Naive thymus-derived CD4-positive, alpha-beta T cell (primary cell): Measurements from ENCODE around the gene CALHM4. TPM values are rescaled to one million over a fixed set of nuclear protein-coding genes. Genes with fewer than 3 reads are reported as not detected.
A peak's percentile ranks its signal among the peaks of the same experiment; 100 is the strongest.

Source experiments
- ATAC-seq: fragments of 150-1000 bp; cut with Tn5 transposase; 2 replicates; pipeline ENCODE4 v1.10.0; 2021; ENCODE audit warnings: mild to moderate bottlenecking, moderate library complexity
- CTCF ChIA-PET: fragments of 350-600 bp; sonication (Branson Sonifier 250); formaldehyde crosslinking; loops from one replicate; lab custom pipeline; 2021; ENCODE audit warnings: antibody characterized with exemption; lab: Charles Lee
- POLR2A ChIA-PET: fragments of 350-600 bp; sonication (Branson Sonifier 250); formaldehyde crosslinking; loops from one replicate; lab custom pipeline; 2021; ENCODE audit warnings: antibody characterized with exemption, inconsistent platforms; lab: Charles Lee
- DNase-seq, 9 donors: peaks; one replicate each; pipeline versions ENCODE4 v3.0.0 to v3.0.0-alpha.2; 2020 to 2022; ENCODE audit warnings: mixed read lengths in 1 of 9
- H3K27ac ChIP-seq: one replicate; pipeline ENCODE4 v1.7.0; 2013; ENCODE audit warnings: mild to moderate bottlenecking, low read depth, low read length, moderate library complexity
- H3K27me3 ChIP-seq, 2 donors: one replicate each; pipeline ENCODE4 v1.7.0; 2013; ENCODE audit warnings: low read length in 2 of 2, mild to moderate bottlenecking in 2 of 2, moderate library complexity in 2 of 2; ENCODE audit not compliant: control insufficient read depth in 2 of 2, insufficient read depth in 2 of 2
- H3K36me3 ChIP-seq, 3 experiments: 1 replicate in 2 of 3; 2 replicates in 1 of 3; pipeline ENCODE4 v1.7.0; 2013; ENCODE audit warnings: low read length in 3 of 3, mild to moderate bottlenecking in 3 of 3, moderate library complexity in 1 of 3; ENCODE audit not compliant: insufficient read depth in 3 of 3, control insufficient read depth in 2 of 3
- H3K4me1 ChIP-seq, 2 donors: one replicate each; pipeline ENCODE4 v1.7.0; 2013; ENCODE audit warnings: low read length in 2 of 2, mild to moderate bottlenecking in 2 of 2, moderate library complexity in 1 of 2; ENCODE audit not compliant: control insufficient read depth in 2 of 2, insufficient read depth in 2 of 2
- H3K4me3 ChIP-seq: 2 replicates; pipeline ENCODE4 v1.7.0; 2013; ENCODE audit warnings: mild to moderate bottlenecking, low read length
- H3K9me3 ChIP-seq, 3 experiments: 1 replicate in 2 of 3; 2 replicates in 1 of 3; pipeline ENCODE4 v1.7.0; 2013; ENCODE audit warnings: low read length in 3 of 3; ENCODE audit not compliant: control insufficient read depth in 2 of 3
- H3K27ac Mint-ChIP-seq, 9 donors: one replicate each; pipeline ENCODE4 v1.8.0; 2020 to 2022; ENCODE audit warnings: mixed read lengths in 9 of 9, mild to moderate bottlenecking in 8 of 9, moderate library complexity in 5 of 9, inconsistent platforms in 2 of 9
- H3K27me3 Mint-ChIP-seq, 5 donors: one replicate each; pipeline ENCODE4 v1.8.0; 2021 to 2022; ENCODE audit warnings: mixed read lengths in 5 of 5, mild to moderate bottlenecking in 1 of 5
- H3K36me3 Mint-ChIP-seq, 5 donors: one replicate each; pipeline ENCODE4 v1.8.0; 2020 to 2022; ENCODE audit warnings: mixed read lengths in 5 of 5, mild to moderate bottlenecking in 3 of 5, inconsistent platforms in 1 of 5
- H3K4me1 Mint-ChIP-seq, 7 donors: one replicate each; pipeline ENCODE4 v1.8.0; 2020 to 2022; ENCODE audit warnings: mixed read lengths in 7 of 7, mild to moderate bottlenecking in 3 of 7, inconsistent platforms in 1 of 7
- H3K4me3 Mint-ChIP-seq, 10 donors: one replicate each; pipeline ENCODE4 v1.8.0; 2020 to 2022; ENCODE audit warnings: mild to moderate bottlenecking in 10 of 10, mixed read lengths in 10 of 10, moderate library complexity in 6 of 10, inconsistent platforms in 2 of 10
- H3K9me3 Mint-ChIP-seq, 11 donors: one replicate each; pipeline ENCODE4 v1.8.0; 2020 to 2022; ENCODE audit warnings: mixed read lengths in 11 of 11, mild to moderate bottlenecking in 4 of 11, inconsistent platforms in 1 of 11, moderate library complexity in 1 of 11
- intact Hi-C, 2 donors: fragments of 100-400 bp; cut with micrococcal nuclease; formaldehyde crosslinking; loops; one replicate each; pipeline ENCODE4 v1.15.1; 2023
- polyA plus RNA-seq, 2 donors: library from polyadenylated mRNA; unstranded; fragments of 300-500 nt; fragmentation: Illumina TruSeq; gene quantifications; one replicate each; pipeline ENCODE4 v1.2.3, GENCODE V29; 2021
- total RNA-seq, 6 experiments: library from RNA in 5 of 6; stranded (reverse) in 5 of 6; gene quantifications; 1 replicate in 5 of 6; 2 replicates in 1 of 6; pipeline ENCODE4 v1.2.3 and lab custom pipeline; 2021 to 2026

CALHM4 gene
- total and polyA plus RNA-seq, 7 experiments from 2014 or later = not detected

- intact Hi-C loops = no loop called here
- no peaks in the 10 kb centered on the region for H3K36me3 ChIP-seq
- no peak overlapping the region for H3K4me3 Mint-ChIP-seq
Measured at GRCh38 chr6:116562614-116563013, 9.1 kb downstream of the CALHM4 start.

GRCh38 chr6:116563830-116564229, 10.3 kb downstream of the CALHM4 start:
- ChIA-PET POLR2A (interaction anchor here (1.9 kb wide), 1 partner anchor 8 kb away, joined by 11 read pairs; the partner anchor contains the start of gene RWDD1), CTCF (interaction anchor here (1.1 to 1.7 kb wide), 3 partner anchors 8 to 284 kb away, joined by 3 to 14 read pairs (median 8); partner anchors contain the start of genes RWDD1 and TSPYL1)
- Histone ChIP-seq H3K4me3 (no peak overlapping the region), H3K27ac (no peak overlapping the region), H3K9me3 (no peaks in the 10 kb centered on the region), H3K4me1 (no peaks in the 10 kb centered on the region), H3K27me3 (no peaks in the 10 kb centered on the region), H3K36me3 (no peaks in the 10 kb centered on the region)
- intact Hi-C loops = no loop called here
- DNase-seq (no peak), ATAC-seq (no peak)
- H3K27ac Mint-ChIP-seq = peak overlapping the region in 1 of 9 donors; percentile 2
- H3K4me3 Mint-ChIP-seq = peak overlapping the region in 3 of 10 donors; percentile 55 to 70 (median 65)
- H3K4me1 Mint-ChIP-seq = peaks cover 4 to 16% (median 10%) of the 10 kb centered on the region in 7 donors
- H3K27me3 Mint-ChIP-seq = peaks cover 0 to 38% (median 18%) of the 10 kb centered on the region in 5 donors
- no peaks in the 10 kb centered on the region for H3K9me3 Mint-ChIP-seq
- H3K36me3 Mint-ChIP-seq = no peaks in the 10 kb centered on the region

More at GRCh38 chr6:116562614-116563013, 9.1 kb downstream of the CALHM4 start:
- Histone ChIP-seq H3K4me1 (no peaks in the 10 kb centered on the region), H3K4me3 (no peak overlapping the region), H3K9me3 (no peaks in the 10 kb centered on the region), H3K27ac (no peak overlapping the region), H3K27me3 (no peaks in the 10 kb centered on the region)
- Mint-ChIP-seq H3K9me3 (no peaks in the 10 kb centered on the region), H3K4me1 (peaks cover 3 to 14% (median 10%) of the 10 kb centered on the region in 7 donors), H3K36me3 (no peaks in the 10 kb centered on the region), H3K27me3 (peaks cover 0 to 42% (median 18%) of the 10 kb centered on the region in 5 donors), H3K27ac (no peak overlapping the region)
- ChIA-PET POLR2A (interaction anchor here (1.9 kb wide), 1 partner anchor 10 kb away, joined by 11 read pairs; the partner anchor contains the start of gene RWDD1), CTCF (interaction anchor here (0.7 to 1.7 kb wide), 7 partner anchors 9 to 319 kb away, joined by 3 to 14 read pairs (median 4); partner anchors contain the start of gene RWDD1)
- no peak for ATAC-seq
- no peak for DNase-seq

GRCh38 chr6:116564311-116564710, 10.8 kb downstream of the CALHM4 start:
- H3K9me3 Mint-ChIP-seq = no peaks in the 10 kb centered on the region
- H3K4me1 Mint-ChIP-seq = peaks cover 8 to 19% (median 11%) of the 10 kb centered on the region in 7 donors
- no peaks in the 10 kb centered on the region for H3K36me3 Mint-ChIP-seq
- ChIA-PET CTCF (interaction anchor here (0.6 to 1.1 kb wide), 3 partner anchors 207 to 297 kb away, joined by 3 read pairs; partner anchors contain the start of gene TSPYL1), POLR2A (interaction anchor here (1.3 kb wide), 1 partner anchor 311 kb away, joined by 3 read pairs; the partner anchor contains the start of gene TSPYL4)
- peak overlapping the region in 1 of 9 donors; percentile 2 for H3K27ac Mint-ChIP-seq
- Histone ChIP-seq H3K4me1 (no peaks in the 10 kb centered on the region), H3K27ac (no peak overlapping the region), H3K9me3 (no peaks in the 10 kb centered on the region), H3K4me3 (no peak overlapping the region), H3K27me3 (no peaks in the 10 kb centered on the region), H3K36me3 (no peaks in the 10 kb centered on the region)
- ATAC-seq (no peak), DNase-seq (no peak)
- H3K4me3 Mint-ChIP-seq = peak overlapping the region in 8 of 10 donors; percentile 33 to 78 (median 62)
- intact Hi-C loops = no loop called here
- peaks cover 0 to 38% (median 18%) of the 10 kb centered on the region in 5 donors for H3K27me3 Mint-ChIP-seq

GRCh38 chr6:116564921-116565872, 11.6 kb downstream of the CALHM4 start:
- Histone ChIP-seq H3K4me1 (peaks cover 3 to 5% of the 10 kb centered on the region in 2 donors), H3K9me3 (no peaks in the 10 kb centered on the region), H3K27ac (no peak overlapping the region), H3K27me3 (no peaks in the 10 kb centered on the region), H3K4me3 (peak overlapping the region; percentile 20), H3K36me3 (no peaks in the 10 kb centered on the region)
- ChIA-PET CTCF (interaction anchor here (0.5 to 1.0 kb wide), 4 partner anchors 30 to 298 kb away, joined by 3 to 5 read pairs (median 3); no protein-coding TSS in a partner anchor), POLR2A (interaction anchor here (1.3 kb wide), 2 partner anchors 9 to 312 kb away, joined by 3 to 4 read pairs; partner anchors contain the start of gene TSPYL4)
- DNase-seq (peak in 7 of 9 donors; percentile 10 to 25 (median 14)), ATAC-seq (peak; percentile 37)
- no peaks in the 10 kb centered on the region for H3K36me3 Mint-ChIP-seq
- peaks cover 0 to 38% (median 18%) of the 10 kb centered on the region in 5 donors for H3K27me3 Mint-ChIP-seq
- no peaks in the 10 kb centered on the region for H3K9me3 Mint-ChIP-seq
- peak overlapping the region; percentile 18 to 78 (median 58) for H3K4me3 Mint-ChIP-seq
- intact Hi-C loops = no loop called here
- H3K4me1 Mint-ChIP-seq = peaks cover 12 to 25% (median 18%) of the 10 kb centered on the region in 7 donors
- H3K27ac Mint-ChIP-seq = peak overlapping the region in 1 of 9 donors; percentile 25

GRCh38 chr6:116568111-116568510, 14.6 kb downstream of the CALHM4 start:
- no peak for DNase-seq
- Histone ChIP-seq H3K27me3 (no peaks in the 10 kb centered on the region), H3K4me1 (peaks cover 16 to 19% of the 10 kb centered on the region in 2 donors), H3K27ac (no peak overlapping the region), H3K9me3 (no peaks in the 10 kb centered on the region), H3K36me3 (peaks cover 0 to 3% (median 0%) of the 10 kb centered on the region in 3 experiments), H3K4me3 (no peak overlapping the region)
- CTCF ChIA-PET = no interaction called here
- intact Hi-C loops = no loop called here
- no peak for ATAC-seq
- Mint-ChIP-seq H3K9me3 (no peaks in the 10 kb centered on the region), H3K4me1 (peaks cover 26 to 44% (median 35%) of the 10 kb centered on the region in 7 donors), H3K27me3 (peaks cover 0 to 24% (median 14%) of the 10 kb centered on the region in 5 donors), H3K4me3 (no peak overlapping the region), H3K27ac (no peak overlapping the region), H3K36me3 (no peaks in the 10 kb centered on the region)
- POLR2A ChIA-PET = interaction anchor here (5.6 kb wide), 1 partner anchor 289 kb away, joined by 70 read pairs; the partner anchor contains the start of gene TSPYL1
